GM21717 (cell line): ENCODE results near the gene C9orf43.
"Not testable (repeated sequence)": the region's sequence is repeated elsewhere in the genome, so short reads cannot be mapped to it uniquely, and the experiment has no call there.

Source experiments
- ATAC-seq: cut with Tn5 transposase; IDR thresholded peaks from one replicate; pipeline ENCODE4 v1.9.1; 2021; ENCODE audit warnings: mild to moderate bottlenecking, moderate library complexity; ENCODE audit not compliant: unreplicated experiment

Gene C9orf43

GRCh38 chr9:113410207-113410864 is at the start of gene C9orf43, which contains the start of gene POLE3:
Gene C9orf43 (plus strand): TSS chr9:113410747. CDS start chr9:113413494, 2,747 bp downstream.
Gene POLE3 (minus strand): TSS chr9:113410675. CDS start chr9:113410293, 382 bp downstream.
- ATAC-seq: peak; percentile 92

- no peak for ATAC-seq
These were observed 49.1 kb upstream of the C9orf43 start for GRCh38 chr9:113361304-113362018.

- ATAC-seq: no peak
These were observed 47.2 kb upstream of the C9orf43 start for GRCh38 chr9:113363336-113363735.

- no peak for ATAC-seq
These were observed 45.6 kb upstream of the C9orf43 start for GRCh38 chr9:113364951-113365350.

- ATAC-seq: not testable (repeated sequence)
These were observed 44.9 kb upstream of the C9orf43 start for GRCh38 chr9:113365652-113366051.

GRCh38 chr9:113368348-113368981 is 42.1 kb upstream of the C9orf43 start:
- ATAC-seq: no peak

- no peak for ATAC-seq
These were observed 41.3 kb upstream of the C9orf43 start for GRCh38 chr9:113368982-113369854.

GRCh38 chr9:113369855-113370140 is 40.7 kb upstream of the C9orf43 start:
- ATAC-seq: no peak

- ATAC-seq: no peak
These were observed 39.7 kb upstream of the C9orf43 start for GRCh38 chr9:113370806-113371325.

- ATAC-seq: no peak
These were observed 38.5 kb upstream of the C9orf43 start for GRCh38 chr9:113372059-113372458.

- no peak for ATAC-seq
These were observed 37.3 kb upstream of the C9orf43 start for GRCh38 chr9:113373256-113373655.

GRCh38 chr9:113373676-113374392 is 36.7 kb upstream of the C9orf43 start:
- ATAC-seq: no peak

GRCh38 chr9:113375057-113376023 is 35.2 kb upstream of the C9orf43 start:
- ATAC-seq: no peak

- ATAC-seq: peak; percentile 75
These were observed 33.6 kb upstream of the C9orf43 start, which contains the start of gene HDHD3 for GRCh38 chr9:113376634-113377567. Gene HDHD3 (minus strand): TSS chr9:113376986. CDS start chr9:113374354, 2,632 bp downstream.

- ATAC-seq: not testable (repeated sequence)
These were observed 31.3 kb upstream of the C9orf43 start for GRCh38 chr9:113379094-113379828.

- ATAC-seq: not testable (repeated sequence)
These were observed 30.7 kb upstream of the C9orf43 start for GRCh38 chr9:113379829-113380210.

GRCh38 chr9:113380869-113381378 is 29.6 kb upstream of the C9orf43 start:
- peak; percentile 44 for ATAC-seq
